ENCODE data around the gene SPSB3.

The SPSB3 gene

GRCh38 chr16:1762879-1763520, 19.4 kb downstream of the SPSB3 start:
- peaks cover 23% of the 10 kb centered on the region for H3K36me3 ChIP-seq (ENCODE audit: control insufficient read depth, insufficient read depth, low read length)
- no peak overlapping the region for H3K27ac ChIP-seq (ENCODE audit: insufficient read depth, low read depth, low read length, poor library complexity, severe bottlenecking)
- 85 to 87% methylated on average over 24 of the region's 24 CpGs for WGBS, 2 experiments

GRCh38 chr16:1762196-1762878, 20.0 kb downstream of the SPSB3 start:
- Histone ChIP-seq H3K27me3 (ENCODE audit: control insufficient read depth, insufficient read depth, low read length, poor library complexity, severe bottlenecking) (no peaks in the 10 kb centered on the region), H3K36me3 (ENCODE audit: control insufficient read depth, insufficient read depth, low read length) (peaks cover 22% of the 10 kb centered on the region), H3K4me1 (ENCODE audit: control insufficient read depth, insufficient read depth, low read length) (peaks cover 5% of the 10 kb centered on the region), H3K27ac (ENCODE audit: insufficient read depth, low read depth, low read length, poor library complexity, severe bottlenecking) (no peak overlapping the region), H3K4me3 (ENCODE audit: insufficient read depth, low read depth, low read length) (no peak overlapping the region), H3K9me3 (ENCODE audit: control insufficient read depth, low read length) (no peaks in the 10 kb centered on the region)
- WGBS, 2 experiments = 93 to 95% methylated on average over 30 of the region's 30 CpGs

More at GRCh38 chr16:1762879-1763520, 19.4 kb downstream of the SPSB3 start:
- Histone ChIP-seq H3K4me1 (ENCODE audit: control insufficient read depth, insufficient read depth, low read length) (peaks cover 5% of the 10 kb centered on the region), H3K27me3 (ENCODE audit: control insufficient read depth, insufficient read depth, low read length, poor library complexity, severe bottlenecking) (no peaks in the 10 kb centered on the region), H3K4me3 (ENCODE audit: insufficient read depth, low read depth, low read length) (no peak overlapping the region), H3K9me3 (ENCODE audit: control insufficient read depth, low read length) (no peaks in the 10 kb centered on the region)

- peaks cover 5% of the 10 kb centered on the region for H3K4me1 ChIP-seq (ENCODE audit: control insufficient read depth, insufficient read depth, low read length)
- no peak overlapping the region for H3K27ac ChIP-seq (ENCODE audit: insufficient read depth, low read depth, low read length, poor library complexity, severe bottlenecking)
- no peaks in the 10 kb centered on the region for H3K27me3 ChIP-seq (ENCODE audit: control insufficient read depth, insufficient read depth, low read length, poor library complexity, severe bottlenecking)
- 94 to 97% methylated on average over 15 of the region's 15 CpGs for WGBS, 2 experiments
- no peak overlapping the region for H3K4me3 ChIP-seq (ENCODE audit: insufficient read depth, low read depth, low read length)
- H3K9me3 ChIP-seq (ENCODE audit: control insufficient read depth, low read length) = no peaks in the 10 kb centered on the region
- H3K36me3 ChIP-seq (ENCODE audit: control insufficient read depth, insufficient read depth, low read length) = peaks cover 19% of the 10 kb centered on the region
These were observed 20.6 kb downstream of the SPSB3 start for GRCh38 chr16:1761751-1762150.

GRCh38 chr16:1760911-1761310, 21.5 kb downstream of the SPSB3 start:
- H3K4me1 ChIP-seq (ENCODE audit: control insufficient read depth, insufficient read depth, low read length) = peaks cover 5% of the 10 kb centered on the region

GRCh38 chr16:1759511-1759910, 22.9 kb downstream of the SPSB3 start:
- H3K27me3 ChIP-seq (ENCODE audit: control insufficient read depth, insufficient read depth, low read length, poor library complexity, severe bottlenecking) = no peaks in the 10 kb centered on the region
- WGBS, 2 experiments = 94 to 95% methylated on average over 21 of the region's 21 CpGs

More at GRCh38 chr16:1760911-1761310, 21.5 kb downstream of the SPSB3 start:
- no peaks in the 10 kb centered on the region for H3K27me3 ChIP-seq (ENCODE audit: control insufficient read depth, insufficient read depth, low read length, poor library complexity, severe bottlenecking)
- H3K36me3 ChIP-seq (ENCODE audit: control insufficient read depth, insufficient read depth, low read length) = peaks cover 12% of the 10 kb centered on the region
- H3K9me3 ChIP-seq (ENCODE audit: control insufficient read depth, low read length) = no peaks in the 10 kb centered on the region
- WGBS, 2 experiments = 95 to 97% methylated on average over 15 of the region's 15 CpGs
- no peak overlapping the region for H3K4me3 ChIP-seq (ENCODE audit: insufficient read depth, low read depth, low read length)
- H3K27ac ChIP-seq (ENCODE audit: insufficient read depth, low read depth, low read length, poor library complexity, severe bottlenecking) = no peak overlapping the region

GRCh38 chr16:1758923-1759322, 23.4 kb downstream of the SPSB3 start:
- 94% methylated on average over 18 of the region's 18 CpGs for WGBS, 2 experiments
- Histone ChIP-seq H3K4me1 (ENCODE audit: control insufficient read depth, insufficient read depth, low read length) (peaks cover 5% of the 10 kb centered on the region), H3K36me3 (ENCODE audit: control insufficient read depth, insufficient read depth, low read length) (peaks cover 3% of the 10 kb centered on the region)

More at GRCh38 chr16:1759511-1759910, 22.9 kb downstream of the SPSB3 start:
- Histone ChIP-seq H3K4me3 (ENCODE audit: insufficient read depth, low read depth, low read length) (no peak overlapping the region), H3K36me3 (ENCODE audit: control insufficient read depth, insufficient read depth, low read length) (peaks cover 3% of the 10 kb centered on the region), H3K27ac (ENCODE audit: insufficient read depth, low read depth, low read length, poor library complexity, severe bottlenecking) (no peak overlapping the region), H3K4me1 (ENCODE audit: control insufficient read depth, insufficient read depth, low read length) (peaks cover 5% of the 10 kb centered on the region), H3K9me3 (ENCODE audit: control insufficient read depth, low read length) (no peaks in the 10 kb centered on the region)

GRCh38 chr16:1757714-1758461, 24.5 kb downstream of the SPSB3 start:
- Histone ChIP-seq H3K27me3 (ENCODE audit: control insufficient read depth, insufficient read depth, low read length, poor library complexity, severe bottlenecking) (no peaks in the 10 kb centered on the region), H3K27ac (ENCODE audit: insufficient read depth, low read depth, low read length, poor library complexity, severe bottlenecking) (no peak overlapping the region), H3K4me3 (ENCODE audit: insufficient read depth, low read depth, low read length) (no peak overlapping the region), H3K4me1 (ENCODE audit: control insufficient read depth, insufficient read depth, low read length) (peaks cover 3% of the 10 kb centered on the region), H3K36me3 (ENCODE audit: control insufficient read depth, insufficient read depth, low read length) (peaks cover 3% of the 10 kb centered on the region), H3K9me3 (ENCODE audit: control insufficient read depth, low read length) (no peaks in the 10 kb centered on the region)
- WGBS, 2 experiments = 93 to 95% methylated on average over 36 to 37 of the region's 37 CpGs

More at GRCh38 chr16:1758923-1759322, 23.4 kb downstream of the SPSB3 start:
- H3K9me3 ChIP-seq (ENCODE audit: control insufficient read depth, low read length) = no peaks in the 10 kb centered on the region
- H3K27ac ChIP-seq (ENCODE audit: insufficient read depth, low read depth, low read length, poor library complexity, severe bottlenecking) = no peak overlapping the region
- H3K4me3 ChIP-seq (ENCODE audit: insufficient read depth, low read depth, low read length) = no peak overlapping the region
- no peaks in the 10 kb centered on the region for H3K27me3 ChIP-seq (ENCODE audit: control insufficient read depth, insufficient read depth, low read length, poor library complexity, severe bottlenecking)

- Histone ChIP-seq H3K9me3 (ENCODE audit: control insufficient read depth, low read length) (no peaks in the 10 kb centered on the region), H3K4me3 (ENCODE audit: insufficient read depth, low read depth, low read length) (no peak overlapping the region), H3K4me1 (ENCODE audit: control insufficient read depth, insufficient read depth, low read length) (no peaks in the 10 kb centered on the region), H3K36me3 (ENCODE audit: control insufficient read depth, insufficient read depth, low read length) (peaks cover 8% of the 10 kb centered on the region), H3K27me3 (ENCODE audit: control insufficient read depth, insufficient read depth, low read length, poor library complexity, severe bottlenecking) (no peaks in the 10 kb centered on the region), H3K27ac (ENCODE audit: insufficient read depth, low read depth, low read length, poor library complexity, severe bottlenecking) (no peak overlapping the region)
- WGBS, 2 experiments = 94 to 96% methylated on average over 12 of the region's 12 CpGs
These were observed 28.2 kb downstream of the SPSB3 start for GRCh38 chr16:1754204-1754603.

GRCh38 chr16:1752853-1753252, 29.5 kb downstream of the SPSB3 start:
- Histone ChIP-seq H3K27ac (ENCODE audit: insufficient read depth, low read depth, low read length, poor library complexity, severe bottlenecking) (no peak overlapping the region), H3K27me3 (ENCODE audit: control insufficient read depth, insufficient read depth, low read length, poor library complexity, severe bottlenecking) (no peaks in the 10 kb centered on the region), H3K36me3 (ENCODE audit: control insufficient read depth, insufficient read depth, low read length) (peaks cover 6% of the 10 kb centered on the region), H3K4me1 (ENCODE audit: control insufficient read depth, insufficient read depth, low read length) (no peaks in the 10 kb centered on the region), H3K4me3 (ENCODE audit: insufficient read depth, low read depth, low read length) (no peak overlapping the region), H3K9me3 (ENCODE audit: control insufficient read depth, low read length) (no peaks in the 10 kb centered on the region)
- 93 to 94% methylated on average over 14 of the region's 14 CpGs for WGBS, 2 experiments

- Histone ChIP-seq H3K9me3 (ENCODE audit: control insufficient read depth, low read length) (no peaks in the 10 kb centered on the region), H3K4me3 (ENCODE audit: insufficient read depth, low read depth, low read length) (no peak overlapping the region), H3K27me3 (ENCODE audit: control insufficient read depth, insufficient read depth, low read length, poor library complexity, severe bottlenecking) (no peaks in the 10 kb centered on the region), H3K4me1 (ENCODE audit: control insufficient read depth, insufficient read depth, low read length) (no peaks in the 10 kb centered on the region), H3K36me3 (ENCODE audit: control insufficient read depth, insufficient read depth, low read length) (peaks cover 8% of the 10 kb centered on the region), H3K27ac (ENCODE audit: insufficient read depth, low read depth, low read length, poor library complexity, severe bottlenecking) (no peak overlapping the region)
- WGBS, 2 experiments = 96 to 97% methylated on average over 16 of the region's 16 CpGs
These were observed 30.4 kb downstream of the SPSB3 start for GRCh38 chr16:1751946-1752345.

Data from ectodermal cell (in vitro differentiated cells).